22Rv1 (cell line): ENCODE measurements around the gene SLC39A11.
"Not testable (repeated sequence)": the region's sequence is repeated elsewhere in the genome, so short reads cannot be mapped to it uniquely, and the experiment has no call there.

ENCODE experiments used
- H3K27ac ChIP-seq: fragments of 450-650 bp; 2 replicates; pipeline ENCODE4 v1.5.1; 2017
- ZFX ChIP-seq: fragments of 450-650 bp; IDR thresholded peaks from 2 replicates; pipeline ENCODE4 v1.6.1; 2017; ENCODE audit warnings: antibody characterized with exemption, borderline replicate concordance
- TF ChIP-seq, protein P1 (sequence below): fragments of 450-650 bp; IDR thresholded peaks from 2 replicates; pipeline ENCODE4 v1.5.1; 2017; ENCODE audit warnings: mild to moderate bottlenecking

The SLC39A11 gene

DNA sequence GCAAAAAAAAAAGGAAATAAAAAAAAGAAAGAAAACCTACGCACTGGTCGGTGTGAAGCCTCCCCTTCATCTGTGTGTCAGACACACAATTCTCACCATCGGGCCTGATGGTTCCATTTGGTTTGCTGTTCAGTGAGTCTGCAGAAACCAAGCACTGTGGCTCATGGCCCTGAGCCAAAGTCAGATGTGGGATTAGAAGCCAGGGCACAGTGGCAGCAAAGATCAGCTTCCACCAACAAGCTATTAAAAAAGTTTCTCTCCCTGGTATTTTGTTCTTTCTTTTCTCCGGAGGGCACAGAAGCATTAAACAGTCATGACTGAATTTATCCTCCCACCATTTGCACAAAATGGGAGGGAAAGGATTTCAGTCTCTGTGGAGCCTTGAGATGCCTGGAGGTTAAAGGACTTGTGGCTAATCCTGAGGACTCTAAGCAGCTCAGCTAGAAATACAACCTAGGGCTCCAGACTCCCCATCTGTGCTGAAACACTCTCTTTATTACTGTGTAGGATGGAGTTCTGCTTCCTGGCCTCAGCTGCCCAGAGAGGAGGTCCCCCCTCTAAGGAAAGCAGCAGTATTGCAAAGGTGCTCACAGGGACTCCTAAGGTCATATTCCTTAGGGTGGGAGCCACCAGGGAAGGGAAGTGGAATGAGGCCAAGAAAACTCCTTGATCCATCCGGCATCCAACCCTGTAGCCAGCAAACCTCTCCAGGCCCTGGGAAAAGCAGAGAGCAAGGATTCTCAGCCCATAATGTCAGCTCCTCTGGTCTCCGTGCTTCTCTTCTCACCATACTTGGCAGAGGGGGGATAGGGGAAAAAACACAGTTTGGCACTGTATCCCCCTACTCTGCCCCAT lies 28.2 kb downstream of the SLC39A11 start:
- H3K27ac ChIP-seq, result no peak overlapping the region
- no peak for TF ChIP-seq ZFX
- TF ChIP-seq, protein P1, sequence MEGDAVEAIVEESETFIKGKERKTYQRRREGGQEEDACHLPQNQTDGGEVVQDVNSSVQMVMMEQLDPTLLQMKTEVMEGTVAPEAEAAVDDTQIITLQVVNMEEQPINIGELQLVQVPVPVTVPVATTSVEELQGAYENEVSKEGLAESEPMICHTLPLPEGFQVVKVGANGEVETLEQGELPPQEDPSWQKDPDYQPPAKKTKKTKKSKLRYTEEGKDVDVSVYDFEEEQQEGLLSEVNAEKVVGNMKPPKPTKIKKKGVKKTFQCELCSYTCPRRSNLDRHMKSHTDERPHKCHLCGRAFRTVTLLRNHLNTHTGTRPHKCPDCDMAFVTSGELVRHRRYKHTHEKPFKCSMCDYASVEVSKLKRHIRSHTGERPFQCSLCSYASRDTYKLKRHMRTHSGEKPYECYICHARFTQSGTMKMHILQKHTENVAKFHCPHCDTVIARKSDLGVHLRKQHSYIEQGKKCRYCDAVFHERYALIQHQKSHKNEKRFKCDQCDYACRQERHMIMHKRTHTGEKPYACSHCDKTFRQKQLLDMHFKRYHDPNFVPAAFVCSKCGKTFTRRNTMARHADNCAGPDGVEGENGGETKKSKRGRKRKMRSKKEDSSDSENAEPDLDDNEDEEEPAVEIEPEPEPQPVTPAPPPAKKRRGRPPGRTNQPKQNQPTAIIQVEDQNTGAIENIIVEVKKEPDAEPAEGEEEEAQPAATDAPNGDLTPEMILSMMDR, result no peak

DNA sequence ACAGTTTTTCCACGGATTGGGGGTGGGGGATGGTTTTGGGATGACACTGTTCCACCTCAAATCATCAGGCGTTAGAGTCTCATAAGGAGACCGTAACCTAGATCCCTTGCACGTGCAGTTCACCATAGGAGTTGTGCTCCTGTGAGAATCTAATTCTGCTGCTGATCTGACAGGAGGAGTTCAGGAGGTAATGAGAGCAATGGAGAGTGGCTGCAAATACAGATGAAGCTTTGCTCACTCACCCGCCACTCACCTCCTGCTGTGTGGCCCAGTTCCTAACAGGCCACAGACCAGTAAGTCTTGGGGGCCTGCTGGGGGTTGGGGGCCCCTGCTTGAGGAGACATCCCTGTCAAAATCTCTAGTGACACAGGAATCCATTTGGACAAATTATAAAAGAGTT lies 29.8 kb downstream of the SLC39A11 start:
- no peak overlapping the region for H3K27ac ChIP-seq
- TF ChIP-seq, protein P1, result no peak
- no peak for TF ChIP-seq ZFX

DNA sequence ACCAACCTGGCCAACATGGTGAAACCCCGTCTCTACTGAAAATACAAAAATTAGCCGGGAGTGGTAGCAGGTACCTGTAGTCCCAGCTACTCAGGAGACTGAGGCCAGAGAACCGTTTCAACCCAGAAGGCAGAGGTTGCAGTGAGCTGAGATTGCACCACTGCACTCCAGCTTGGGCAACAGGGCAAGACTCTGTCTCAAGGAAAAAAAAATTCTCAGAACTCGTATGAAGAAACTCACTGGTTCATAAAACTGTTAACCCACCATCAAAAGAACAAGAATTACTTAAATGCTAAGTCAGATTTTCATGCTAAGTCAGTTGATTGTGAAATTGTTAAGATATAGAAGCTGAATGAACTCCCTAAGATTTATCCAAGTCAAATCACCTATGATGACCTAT lies 31.3 kb downstream of the SLC39A11 start:
- H3K27ac ChIP-seq, result no peak overlapping the region
- TF ChIP-seq, protein P1, result no peak
- TF ChIP-seq ZFX, result no peak

DNA sequence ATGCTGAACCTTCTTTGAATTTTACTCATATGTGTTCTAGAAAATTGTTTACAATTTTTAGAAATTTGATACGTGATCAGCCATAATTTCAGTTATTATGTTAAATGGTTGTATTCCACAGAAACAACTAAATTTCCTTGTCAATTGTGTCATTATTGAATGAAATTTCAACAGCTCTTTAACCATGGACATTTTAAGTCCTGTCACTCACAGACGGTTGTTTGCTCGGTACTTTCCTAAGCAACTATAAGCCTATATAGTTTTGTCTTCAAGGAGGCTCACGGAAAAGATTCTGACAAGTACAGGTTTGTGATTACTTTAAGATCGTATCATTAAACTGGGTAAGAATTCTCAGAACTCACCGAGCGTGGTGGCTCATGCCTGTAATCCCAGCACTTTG lies 31.8 kb downstream of the SLC39A11 start:
- TF ChIP-seq ZFX, result no peak
- TF ChIP-seq, protein P1, result no peak
- H3K27ac ChIP-seq, result no peak overlapping the region

DNA sequence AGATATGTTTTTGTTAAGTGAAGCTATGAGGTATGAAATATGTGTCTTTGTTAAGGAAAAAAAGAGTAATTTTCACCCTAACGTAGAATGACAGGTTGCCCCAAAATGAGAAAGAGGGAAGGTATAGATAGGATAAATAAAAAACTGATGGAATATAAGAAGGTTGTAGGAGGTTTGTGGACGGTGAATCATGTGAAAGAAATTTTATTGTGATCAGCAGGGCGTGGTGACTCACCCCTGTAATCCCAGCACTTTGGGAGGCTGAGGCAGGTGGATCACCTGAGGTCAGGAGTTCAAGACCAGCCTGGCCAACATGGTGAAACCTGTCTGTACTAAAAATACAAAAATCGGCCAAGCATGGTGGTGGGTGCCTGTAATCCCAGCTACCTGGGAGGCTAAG lies 32.8 kb downstream of the SLC39A11 start:
- H3K27ac ChIP-seq, result not testable (repeated sequence)

DNA sequence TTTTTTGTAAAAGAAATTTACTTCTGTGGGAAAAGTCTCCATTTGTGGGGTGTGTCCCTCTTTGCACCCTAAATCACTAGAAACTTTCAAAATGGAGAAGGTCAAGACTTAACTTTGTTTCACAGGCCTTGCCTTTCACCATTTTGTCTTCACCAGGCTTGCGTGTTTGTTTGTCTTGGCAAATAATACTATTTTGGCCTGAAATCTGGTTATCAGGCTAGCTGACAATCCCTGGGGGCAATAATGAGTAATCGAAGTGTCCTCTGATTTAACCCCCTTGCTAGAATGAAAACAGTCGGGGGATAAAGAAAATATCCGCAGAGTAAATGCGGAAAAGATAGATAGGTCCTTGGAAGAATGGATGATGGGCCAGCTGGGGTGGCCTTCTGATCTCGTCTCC lies 34.5 kb downstream of the SLC39A11 start:
- TF ChIP-seq ZFX, result no peak
- TF ChIP-seq, protein P1, result no peak
- no peak overlapping the region for H3K27ac ChIP-seq

DNA sequence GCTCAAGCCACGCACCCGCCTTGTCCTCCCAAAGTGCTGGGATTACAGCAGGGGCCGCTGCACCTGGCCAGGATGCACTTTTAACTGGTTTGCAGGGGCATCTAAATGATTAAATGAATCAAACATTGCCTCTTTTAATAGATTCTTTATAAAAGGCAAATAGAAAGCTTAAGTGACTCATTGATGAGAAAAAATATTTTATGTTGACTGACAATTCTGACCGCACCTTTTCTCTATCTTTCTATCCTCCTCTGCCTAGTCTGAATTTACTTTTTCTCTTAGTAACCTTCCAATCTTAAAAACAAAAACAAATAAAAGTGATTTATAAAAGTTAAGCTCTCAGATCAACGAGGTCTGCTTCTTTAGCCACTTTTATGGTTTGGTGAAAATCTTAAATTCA lies 35.3 kb downstream of the SLC39A11 start:
- TF ChIP-seq, protein P1, result no peak
- TF ChIP-seq ZFX, result no peak

DNA sequence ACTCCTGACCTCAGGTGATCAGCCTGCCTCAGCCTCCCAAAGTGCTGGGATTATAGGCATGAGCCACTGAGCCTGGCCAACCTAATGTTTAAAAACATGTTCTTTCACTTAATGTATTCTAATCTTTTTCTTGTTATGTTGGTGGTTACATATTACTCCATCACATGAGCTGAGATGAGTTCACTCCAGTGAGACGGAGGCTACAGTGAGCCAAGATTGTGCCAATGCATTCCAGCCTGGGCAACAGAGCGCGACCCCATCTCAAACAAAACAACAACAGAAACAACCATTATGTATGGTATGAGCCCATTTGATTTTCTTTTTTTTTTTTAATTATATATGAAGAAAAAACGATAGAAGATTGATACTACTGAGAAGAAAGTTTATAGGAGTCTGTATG lies 39.6 kb downstream of the SLC39A11 start:
- no peak for TF ChIP-seq ZFX
- TF ChIP-seq, protein P1, result no peak
- no peak overlapping the region for H3K27ac ChIP-seq

More for the DNA sequence above, 35.3 kb downstream of the SLC39A11 start:
- H3K27ac ChIP-seq, result no peak overlapping the region
